Prostate gland (tissue), 2 donors: ENCODE results near the gene AMOTL1.

Experiments
- CTCF ChIP-seq, 4 experiments: fragments of 200-600 bp in 2 of 4; fragments of 450-650 bp in 2 of 4; sonication (generic) in 2 of 4; IDR thresholded peaks; 1 replicate in 3 of 4; 2 replicates in 1 of 4; pipeline ENCODE4 v1.5.1; 2016 to 2019; ENCODE audit warnings: antibody characterized with exemption in 4 of 4, mild to moderate bottlenecking in 2 of 4, moderate library complexity in 2 of 4
- POLR2A ChIP-seq: fragments of 450-650 bp; IDR thresholded peaks from one replicate; pipeline ENCODE4 v1.6.1; 2016; ENCODE audit warnings: antibody characterized with exemption, mild to moderate bottlenecking
- POLR2AphosphoS5 ChIP-seq: sonication (generic); formaldehyde crosslinking; IDR thresholded peaks from one replicate; pipeline ENCODE4 v1.6.1; 2017; ENCODE audit warnings: antibody characterized with exemption

GRCh38 chr11:94844031-94844430, 75.9 kb downstream of the AMOTL1 start:
- TF ChIP-seq CTCF (IDR thresholded peaks at IDR 0.05) (no peak), POLR2AphosphoS5 (no peak), POLR2A (no peak)
